Liver (tissue), 3 donors: ENCODE data around the gene PIAS1.
A peak's percentile ranks its signal among the peaks of the same experiment; 100 is the strongest.

Experiments used
- FOXA1 ChIP-seq: IDR thresholded peaks from 2 replicates; pipeline ENCODE4 v1.6.1; 2016; ENCODE audit warnings: antibody characterized with exemption
- GABPA ChIP-seq, 2 donors: IDR thresholded peaks in 1 of 2; conservative IDR thresholded peaks in 1 of 2; 2 replicates each; pipeline ENCODE4 v1.6.1; 2016; ENCODE audit warnings: antibody characterized with exemption in 2 of 2, mild to moderate bottlenecking in 1 of 2, moderate library complexity in 1 of 2
- HNF4G ChIP-seq: IDR thresholded peaks from 2 replicates; pipeline ENCODE4 v1.6.1; 2016; ENCODE audit warnings: antibody characterized with exemption
- JUND ChIP-seq, 2 donors: IDR thresholded peaks; 2 replicates each; pipeline ENCODE4 v1.6.1; 2016; ENCODE audit warnings: antibody characterized with exemption in 2 of 2
- RAD21 ChIP-seq, 2 donors: IDR thresholded peaks; 2 replicates each; pipeline ENCODE4 v1.6.1; 2016; ENCODE audit warnings: antibody characterized with exemption in 2 of 2, mild to moderate bottlenecking in 2 of 2
- TAF1 ChIP-seq: conservative IDR thresholded peaks from 2 replicates; pipeline ENCODE4 v1.6.1; 2016; ENCODE audit warnings: antibody characterized with exemption, mild to moderate bottlenecking
- YY1 ChIP-seq: IDR thresholded peaks from 2 replicates; pipeline ENCODE4 v1.6.1; 2016; ENCODE audit warnings: antibody characterized with exemption, mild to moderate bottlenecking
- TF ChIP-seq, protein P1 (sequence below): fragments of 150-350 bp; IDR thresholded peaks from 2 replicates; pipeline ENCODE4 v1.5.1; 2017; ENCODE audit warnings: improper control_type of control experiment, low read depth, low read length; ENCODE audit not compliant: missing input control
- TF ChIP-seq, protein P2 (sequence below): IDR thresholded peaks from 2 replicates; pipeline ENCODE4 v1.6.1; 2016; ENCODE audit warnings: antibody characterized with exemption, mild to moderate bottlenecking
- TF ChIP-seq, protein P3 (sequence below): IDR thresholded peaks from 2 replicates; pipeline ENCODE4 v1.6.1; 2016; ENCODE audit warnings: antibody characterized with exemption
- TF ChIP-seq, protein P4 (sequence below): IDR thresholded peaks from 2 replicates; pipeline ENCODE4 v1.6.1; 2016; ENCODE audit warnings: antibody characterized with exemption
- donor health status: healthy.
- donor health status: healthy.

DNA sequence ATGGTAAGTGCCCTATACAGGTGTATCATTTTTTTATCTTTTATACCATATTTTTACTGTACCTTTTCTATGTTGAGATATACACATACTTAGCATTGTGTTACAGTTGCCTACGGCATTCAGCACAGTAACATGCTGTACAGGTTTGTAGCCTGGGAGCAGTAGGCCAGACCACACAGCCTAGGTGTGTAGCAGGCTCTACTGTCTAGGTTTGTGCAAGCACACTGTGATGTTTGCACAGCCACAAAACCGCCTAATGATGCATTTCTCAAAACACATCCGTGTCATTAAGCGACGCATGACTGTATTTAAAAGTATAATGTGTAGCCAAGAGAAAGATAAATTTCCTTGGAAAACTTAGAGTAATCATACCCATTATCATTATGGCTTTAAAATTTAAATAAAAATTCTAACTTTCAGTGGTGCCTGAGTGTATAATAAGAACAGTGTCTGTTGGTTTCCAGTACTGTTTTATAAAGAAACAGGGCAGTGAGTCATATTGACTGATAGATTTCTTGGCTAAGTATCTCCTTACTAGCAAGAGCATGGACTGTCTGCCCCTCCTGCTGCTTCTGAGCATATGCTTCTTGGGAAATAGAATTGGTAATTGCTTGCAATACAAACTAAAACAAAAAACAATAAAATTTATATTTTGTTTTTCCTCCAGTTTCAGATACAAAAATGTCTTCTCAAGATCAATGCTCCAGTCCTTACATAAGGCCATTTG, 132.7 kb downstream of the PIAS1 start:
- TF ChIP-seq YY1, result no peak
- no peak for TF ChIP-seq FOXA1
- no peak for TF ChIP-seq RAD21 (IDR thresholded peaks at IDR 0.05)
- TF ChIP-seq, protein P1, sequence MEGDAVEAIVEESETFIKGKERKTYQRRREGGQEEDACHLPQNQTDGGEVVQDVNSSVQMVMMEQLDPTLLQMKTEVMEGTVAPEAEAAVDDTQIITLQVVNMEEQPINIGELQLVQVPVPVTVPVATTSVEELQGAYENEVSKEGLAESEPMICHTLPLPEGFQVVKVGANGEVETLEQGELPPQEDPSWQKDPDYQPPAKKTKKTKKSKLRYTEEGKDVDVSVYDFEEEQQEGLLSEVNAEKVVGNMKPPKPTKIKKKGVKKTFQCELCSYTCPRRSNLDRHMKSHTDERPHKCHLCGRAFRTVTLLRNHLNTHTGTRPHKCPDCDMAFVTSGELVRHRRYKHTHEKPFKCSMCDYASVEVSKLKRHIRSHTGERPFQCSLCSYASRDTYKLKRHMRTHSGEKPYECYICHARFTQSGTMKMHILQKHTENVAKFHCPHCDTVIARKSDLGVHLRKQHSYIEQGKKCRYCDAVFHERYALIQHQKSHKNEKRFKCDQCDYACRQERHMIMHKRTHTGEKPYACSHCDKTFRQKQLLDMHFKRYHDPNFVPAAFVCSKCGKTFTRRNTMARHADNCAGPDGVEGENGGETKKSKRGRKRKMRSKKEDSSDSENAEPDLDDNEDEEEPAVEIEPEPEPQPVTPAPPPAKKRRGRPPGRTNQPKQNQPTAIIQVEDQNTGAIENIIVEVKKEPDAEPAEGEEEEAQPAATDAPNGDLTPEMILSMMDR, result no peak
- TF ChIP-seq, protein P2, sequence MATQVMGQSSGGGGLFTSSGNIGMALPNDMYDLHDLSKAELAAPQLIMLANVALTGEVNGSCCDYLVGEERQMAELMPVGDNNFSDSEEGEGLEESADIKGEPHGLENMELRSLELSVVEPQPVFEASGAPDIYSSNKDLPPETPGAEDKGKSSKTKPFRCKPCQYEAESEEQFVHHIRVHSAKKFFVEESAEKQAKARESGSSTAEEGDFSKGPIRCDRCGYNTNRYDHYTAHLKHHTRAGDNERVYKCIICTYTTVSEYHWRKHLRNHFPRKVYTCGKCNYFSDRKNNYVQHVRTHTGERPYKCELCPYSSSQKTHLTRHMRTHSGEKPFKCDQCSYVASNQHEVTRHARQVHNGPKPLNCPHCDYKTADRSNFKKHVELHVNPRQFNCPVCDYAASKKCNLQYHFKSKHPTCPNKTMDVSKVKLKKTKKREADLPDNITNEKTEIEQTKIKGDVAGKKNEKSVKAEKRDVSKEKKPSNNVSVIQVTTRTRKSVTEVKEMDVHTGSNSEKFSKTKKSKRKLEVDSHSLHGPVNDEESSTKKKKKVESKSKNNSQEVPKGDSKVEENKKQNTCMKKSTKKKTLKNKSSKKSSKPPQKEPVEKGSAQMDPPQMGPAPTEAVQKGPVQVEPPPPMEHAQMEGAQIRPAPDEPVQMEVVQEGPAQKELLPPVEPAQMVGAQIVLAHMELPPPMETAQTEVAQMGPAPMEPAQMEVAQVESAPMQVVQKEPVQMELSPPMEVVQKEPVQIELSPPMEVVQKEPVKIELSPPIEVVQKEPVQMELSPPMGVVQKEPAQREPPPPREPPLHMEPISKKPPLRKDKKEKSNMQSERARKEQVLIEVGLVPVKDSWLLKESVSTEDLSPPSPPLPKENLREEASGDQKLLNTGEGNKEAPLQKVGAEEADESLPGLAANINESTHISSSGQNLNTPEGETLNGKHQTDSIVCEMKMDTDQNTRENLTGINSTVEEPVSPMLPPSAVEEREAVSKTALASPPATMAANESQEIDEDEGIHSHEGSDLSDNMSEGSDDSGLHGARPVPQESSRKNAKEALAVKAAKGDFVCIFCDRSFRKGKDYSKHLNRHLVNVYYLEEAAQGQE, result no peak
- TF ChIP-seq TAF1, result no peak
- TF ChIP-seq, protein P3, sequence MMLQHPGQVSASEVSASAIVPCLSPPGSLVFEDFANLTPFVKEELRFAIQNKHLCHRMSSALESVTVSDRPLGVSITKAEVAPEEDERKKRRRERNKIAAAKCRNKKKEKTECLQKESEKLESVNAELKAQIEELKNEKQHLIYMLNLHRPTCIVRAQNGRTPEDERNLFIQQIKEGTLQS, result no peak
- peak in 1 of 2 donors; percentile 16 for TF ChIP-seq JUND (IDR thresholded peaks at IDR 0.05)
- no peak for TF ChIP-seq HNF4G
- TF ChIP-seq, protein P4, sequence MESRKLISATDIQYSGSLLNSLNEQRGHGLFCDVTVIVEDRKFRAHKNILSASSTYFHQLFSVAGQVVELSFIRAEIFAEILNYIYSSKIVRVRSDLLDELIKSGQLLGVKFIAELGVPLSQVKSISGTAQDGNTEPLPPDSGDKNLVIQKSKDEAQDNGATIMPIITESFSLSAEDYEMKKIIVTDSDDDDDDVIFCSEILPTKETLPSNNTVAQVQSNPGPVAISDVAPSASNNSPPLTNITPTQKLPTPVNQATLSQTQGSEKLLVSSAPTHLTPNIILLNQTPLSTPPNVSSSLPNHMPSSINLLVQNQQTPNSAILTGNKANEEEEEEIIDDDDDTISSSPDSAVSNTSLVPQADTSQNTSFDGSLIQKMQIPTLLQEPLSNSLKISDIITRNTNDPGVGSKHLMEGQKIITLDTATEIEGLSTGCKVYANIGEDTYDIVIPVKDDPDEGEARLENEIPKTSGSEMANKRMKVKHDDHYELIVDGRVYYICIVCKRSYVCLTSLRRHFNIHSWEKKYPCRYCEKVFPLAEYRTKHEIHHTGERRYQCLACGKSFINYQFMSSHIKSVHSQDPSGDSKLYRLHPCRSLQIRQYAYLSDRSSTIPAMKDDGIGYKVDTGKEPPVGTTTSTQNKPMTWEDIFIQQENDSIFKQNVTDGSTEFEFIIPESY, result no peak
- no peak for TF ChIP-seq GABPA (IDR thresholded peaks at IDR 0.05 in 1 of 2, conservative IDR thresholded peaks at IDR 0.05 in 1 of 2)
